ENCODE data around the gene TACO1. TPM values are rescaled to one million over a fixed set of nuclear protein-coding genes. Genes with fewer than 3 reads are reported as not detected.

Gene TACO1
- total and polyA plus RNA-seq, 9 of the 15 experiments (the other 6 are each of a cell fraction or from before 2014, with no cell fraction given) = 10.3 to 41.6 (median 30.9) TPM

DNA sequence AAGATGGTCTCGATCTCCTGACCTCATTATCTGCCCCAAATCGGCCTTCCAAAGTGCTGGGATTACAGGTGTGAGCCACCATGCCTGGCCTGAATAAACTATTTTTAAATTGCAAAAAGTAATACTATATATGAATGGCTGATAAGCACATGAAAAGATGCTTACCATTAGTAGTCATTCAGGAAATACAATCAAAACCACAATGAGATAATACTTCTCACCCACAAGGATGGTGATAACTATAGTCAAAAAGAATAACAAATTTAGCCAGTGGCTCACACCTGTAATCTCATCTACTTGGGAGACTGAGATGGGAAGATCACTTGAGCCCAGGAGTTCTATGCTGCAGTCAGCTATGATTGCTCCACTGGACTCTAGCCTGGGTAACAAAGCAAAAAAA is 2.4 kb upstream of the TACO1 start:
- in situ Hi-C loops (cut with MboI) (no loop called here), intact Hi-C loops (cut with micrococcal nuclease) (no loop called here)
- Histone ChIP-seq H3K9me1 (ENCODE audit: control insufficient read depth, insufficient read depth, low read length) (no peaks in the 10 kb centered on the region), H3K4me2 (ENCODE audit: insufficient read depth, low read length) (no peak overlapping the region), H3K27me3 (ENCODE audit: control insufficient read depth in 2 of 2, insufficient read depth in 2 of 2, low read length in 2 of 2) (no peaks in the 10 kb centered on the region), H2AFZ (ENCODE audit: low read depth, low read length) (no peak overlapping the region), H3K4me1 (replicated peaks in 1 of 2; ENCODE audit: control insufficient read depth in 2 of 2, insufficient read depth in 2 of 2, low read length in 2 of 2) (peaks cover 13 to 18% of the 10 kb centered on the region in 2 experiments; a peak in 3 of 5 replicates), H4K20me1 (replicated peaks; ENCODE audit: control insufficient read depth, insufficient read depth, low read length) (no peaks in the 10 kb centered on the region), H3K36me3 (ENCODE audit: control insufficient read depth, insufficient read depth, low read length) (peaks cover 11% of the 10 kb centered on the region; the same call in 2 of the 3 replicates), H3K27ac (ENCODE audit: extremely low read depth, low read depth, low read length) (no peak overlapping the region), H3K9me3 (replicated peaks; ENCODE audit: control insufficient read depth, insufficient read depth, low read depth, low read length) (no peaks in the 10 kb centered on the region), H3K4me3 (no peak overlapping the region), H3K9ac (ENCODE audit: insufficient read depth in 1 of 2, low read depth in 2 of 2, low read length in 2 of 2) (no peak overlapping the region), H3K79me2 (ENCODE audit: control insufficient read depth, insufficient read depth, low read length) (peaks cover 22% of the 10 kb centered on the region)
- no TSS peak for BruUV-seq (replicated peaks)
- 58% methylated on average over 2 of the region's 2 CpGs for WGBS (ENCODE audit: insufficient coverage, low coverage, missing lambda C conversion rate)
- DNase-seq (ENCODE audit: extremely low read depth in 1 of 4, low spot score in 3 of 4) = no peak
- FAIRE-seq = no peak
- ATAC-seq = no peak
- no peak for TF ChIP-seq ATF3 (IDR thresholded peaks at IDR 0.05)
- no peak for TF ChIP-seq ATF3 (CRISPR knock-in tag; conservative IDR thresholded peaks at IDR 0.05)
- no peak for TF ChIP-seq EHMT2 (IDR thresholded peaks at IDR 0.05)
- no peak for TF ChIP-seq U2AF2 (optimal IDR thresholded peaks at IDR 0.05; ENCODE audit: low read depth, low read length)
- no peak for TF ChIP-seq E2F3 (CRISPR knock-in tag; IDR thresholded peaks at IDR 0.05)
- TF ChIP-seq ATF1 (CRISPR knock-in tag; IDR thresholded peaks at IDR 0.05) = no peak
- no peak for TF ChIP-seq ATF1 (tag; IDR thresholded peaks at IDR 0.05)
- no peak for TF ChIP-seq EP300 (IDR thresholded peaks at IDR 0.05; ENCODE audit: low read length)
- no peak for TF ChIP-seq POLR2AphosphoS2 (IDR thresholded peaks at IDR 0.05; ENCODE audit: low read length)
- TF ChIP-seq, protein P1, sequence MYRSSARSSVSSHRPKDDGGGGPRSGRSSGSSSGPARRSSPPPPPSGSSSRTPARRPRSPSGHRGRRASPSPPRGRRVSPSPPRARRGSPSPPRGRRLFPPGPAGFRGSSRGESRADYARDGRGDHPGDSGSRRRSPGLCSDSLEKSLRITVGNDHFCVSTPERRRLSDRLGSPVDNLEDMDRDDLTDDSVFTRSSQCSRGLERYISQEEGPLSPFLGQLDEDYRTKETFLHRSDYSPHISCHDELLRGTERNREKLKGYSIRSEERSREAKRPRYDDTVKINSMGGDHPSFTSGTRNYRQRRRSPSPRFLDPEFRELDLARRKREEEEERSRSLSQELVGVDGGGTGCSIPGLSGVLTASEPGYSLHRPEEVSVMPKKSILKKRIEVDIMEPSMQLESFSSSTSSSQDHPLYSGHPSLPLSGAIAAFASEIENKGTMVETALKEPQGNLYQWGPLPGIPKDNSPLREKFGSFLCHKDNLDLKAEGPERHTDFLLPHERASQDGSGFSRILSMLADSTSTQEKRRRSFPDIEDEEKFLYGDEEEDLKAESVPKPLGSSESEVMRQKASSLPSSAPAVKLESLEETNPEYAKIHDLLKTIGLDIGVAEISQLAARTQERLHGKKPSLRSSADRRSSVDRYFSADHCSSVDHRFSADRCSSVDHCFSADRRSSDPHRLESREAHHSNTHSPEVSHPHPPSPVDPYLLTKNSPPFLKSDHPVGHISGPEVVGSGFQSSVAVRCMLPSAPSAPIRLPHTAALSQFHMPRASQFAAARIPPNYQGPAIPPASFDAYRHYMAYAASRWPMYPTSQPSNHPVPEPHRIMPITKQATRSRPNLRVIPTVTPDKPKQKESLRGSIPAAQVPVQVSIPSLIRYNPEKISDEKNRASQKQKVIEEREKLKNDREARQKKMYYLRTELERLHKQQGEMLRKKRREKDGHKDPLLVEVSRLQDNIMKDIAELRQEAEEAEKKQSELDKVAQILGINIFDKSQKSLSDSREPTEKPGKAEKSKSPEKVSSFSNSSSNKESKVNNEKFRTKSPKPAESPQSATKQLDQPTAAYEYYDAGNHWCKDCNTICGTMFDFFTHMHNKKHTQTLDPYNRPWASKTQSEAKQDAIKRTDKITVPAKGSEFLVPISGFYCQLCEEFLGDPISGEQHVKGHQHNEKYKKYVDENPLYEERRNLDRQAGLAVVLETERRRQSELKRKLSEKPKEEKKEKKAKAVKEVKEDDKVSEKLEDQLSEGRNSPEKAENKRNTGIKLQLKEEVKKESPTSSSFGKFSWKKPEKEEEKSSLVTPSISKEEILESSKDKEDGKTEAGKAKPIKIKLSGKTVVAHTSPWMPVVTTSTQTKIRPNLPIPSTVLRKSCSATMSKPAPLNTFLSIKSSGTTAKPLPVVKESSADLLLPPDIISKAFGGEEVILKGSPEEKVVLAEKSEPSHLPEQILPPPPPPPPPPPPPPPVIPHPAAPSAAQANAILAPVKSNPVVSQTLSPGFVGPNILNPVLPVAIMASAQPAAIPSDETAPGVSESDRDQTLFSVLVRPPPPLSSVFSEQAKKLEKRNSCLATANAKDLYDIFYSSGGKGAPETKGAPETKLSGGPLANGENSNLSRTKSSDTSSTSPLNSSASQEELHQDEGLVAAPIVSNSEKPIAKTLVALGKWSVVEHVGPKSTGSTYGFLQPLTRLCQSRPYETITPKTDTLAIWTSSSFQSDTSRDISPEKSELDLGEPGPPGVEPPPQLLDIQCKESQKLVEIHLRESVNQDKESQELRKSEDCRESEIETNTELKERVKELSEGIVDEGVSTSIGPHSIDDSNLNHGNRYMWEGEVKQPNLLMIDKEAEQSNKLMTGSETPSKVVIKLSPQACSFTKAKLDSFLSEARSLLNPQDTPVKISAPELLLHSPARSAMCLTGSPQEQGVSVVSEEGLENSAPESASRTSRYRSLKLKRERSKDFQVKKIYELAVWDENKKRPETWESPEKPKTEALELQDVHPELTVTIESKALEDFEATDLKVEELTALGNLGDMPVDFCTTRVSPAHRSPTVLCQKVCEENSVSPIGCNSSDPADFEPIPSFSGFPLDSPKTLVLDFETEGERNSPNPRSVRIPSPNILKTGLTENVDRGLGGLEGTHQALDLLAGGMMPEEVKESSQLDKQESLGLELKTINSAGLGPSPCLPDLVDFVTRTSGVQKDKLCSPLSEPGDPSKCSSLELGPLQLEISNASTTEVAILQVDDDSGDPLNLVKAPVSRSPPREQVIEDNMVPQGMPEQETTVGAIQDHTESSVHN (IDR thresholded peaks at IDR 0.05; ENCODE audit: borderline replicate concordance in 1 of 2, low read depth in 1 of 2) = no peak
- ChIA-PET CTCF (ENCODE audit: low intra/inter-chr PET ratio) (no interaction called here), POLR2A (no interaction called here)

Measured in K562 (cell line).